Stimulated activated memory B cell treated with anti-CD40 and anti-IgM and Interleukin-4, amounts not matched to agents 10 μg/mL and 1 μg/mL and 100 μg/mL, for 72 hours (primary cell): ENCODE data around the gene INPP5E.
"Not testable (repeated sequence)": the region's sequence is repeated elsewhere in the genome, so short reads cannot be mapped to it uniquely, and the experiment has no call there.

Experiments used
- ATAC-seq: fragments of 150-1000 bp; cut with Tn5 transposase; 2 replicates; pipeline ENCODE4 v1.10.0; 2021
- H3K27ac Mint-ChIP-seq: one replicate; pipeline ENCODE4 v1.8.0; 2022; ENCODE audit warnings: mild to moderate bottlenecking, mixed read lengths
- H3K27me3 Mint-ChIP-seq: one replicate; pipeline ENCODE4 v1.8.0; 2022; ENCODE audit warnings: mixed read lengths
- H3K36me3 Mint-ChIP-seq: one replicate; pipeline ENCODE4 v1.8.0; 2022; ENCODE audit warnings: mixed read lengths
- H3K4me1 Mint-ChIP-seq: one replicate; pipeline ENCODE4 v1.8.0; 2022; ENCODE audit warnings: mixed read lengths
- H3K4me3 Mint-ChIP-seq: one replicate; pipeline ENCODE4 v1.8.0; 2022; ENCODE audit warnings: mild to moderate bottlenecking, moderate library complexity, mixed read lengths
- H3K9me3 Mint-ChIP-seq: one replicate; pipeline ENCODE4 v1.8.0; 2022; ENCODE audit warnings: mixed read lengths

INPP5E gene

DNA sequence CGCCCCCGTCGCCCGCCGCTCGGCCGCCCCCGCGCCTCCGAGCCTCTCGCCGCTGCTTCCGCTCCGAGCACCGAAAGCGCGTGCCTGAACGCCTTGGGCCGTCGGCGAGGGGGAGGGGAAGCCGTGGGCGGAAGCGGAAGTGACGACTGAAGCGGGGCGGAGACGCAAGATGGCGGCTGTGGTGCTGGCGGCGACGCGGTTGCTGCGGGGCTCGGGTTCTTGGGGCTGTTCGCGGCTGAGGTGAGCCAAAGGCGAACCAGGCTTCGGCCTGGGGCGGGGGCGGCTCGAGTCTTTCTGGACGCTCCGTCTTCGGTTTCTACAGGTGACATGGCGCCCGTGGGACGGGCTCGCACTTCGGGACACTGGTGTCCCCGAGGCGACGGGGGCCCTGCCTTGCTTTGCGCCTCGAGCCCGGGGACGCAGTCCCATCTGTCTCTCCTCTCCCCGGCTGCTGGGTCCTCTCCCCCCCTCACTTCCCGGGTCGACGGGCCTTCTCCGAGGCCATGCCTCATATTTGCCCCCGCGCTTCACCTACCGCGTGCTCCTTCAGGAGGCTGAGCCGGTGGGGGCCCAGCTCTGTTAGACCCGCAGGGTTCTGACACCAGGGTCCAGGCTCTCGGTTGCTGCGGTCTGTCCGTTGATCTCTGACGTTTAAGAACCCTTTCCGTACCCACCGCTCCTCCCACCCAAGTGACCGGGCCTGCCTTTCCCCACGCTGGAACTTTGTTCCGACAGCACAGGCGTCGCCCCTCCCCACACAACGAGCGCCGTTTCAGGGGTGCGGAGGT lies 29.0 kb downstream of the INPP5E start, which contains the start of the genes ENTR1 and PMPCA:
ENTR1 (minus strand) TSS at position 115 of the 788 bp plus-strand sequence. CDS start 217 bp downstream, outside the sequence.
PMPCA (plus strand) TSS at position 159 of the 788 bp plus-strand sequence; CDS start at position 170, 11 bp downstream.
- Mint-ChIP-seq H3K27ac (peak within 1 kb of the TSS; percentile 82), H3K4me1 (peaks cover 46% of the 10 kb centered on the region), H3K9me3 (no peaks in the 10 kb centered on the region), H3K36me3 (peaks cover 43% of the 10 kb centered on the region), H3K27me3 (no peaks in the 10 kb centered on the region), H3K4me3 (peak within 1 kb of the TSS; percentile 91)
- peak; percentile 88 for ATAC-seq

DNA sequence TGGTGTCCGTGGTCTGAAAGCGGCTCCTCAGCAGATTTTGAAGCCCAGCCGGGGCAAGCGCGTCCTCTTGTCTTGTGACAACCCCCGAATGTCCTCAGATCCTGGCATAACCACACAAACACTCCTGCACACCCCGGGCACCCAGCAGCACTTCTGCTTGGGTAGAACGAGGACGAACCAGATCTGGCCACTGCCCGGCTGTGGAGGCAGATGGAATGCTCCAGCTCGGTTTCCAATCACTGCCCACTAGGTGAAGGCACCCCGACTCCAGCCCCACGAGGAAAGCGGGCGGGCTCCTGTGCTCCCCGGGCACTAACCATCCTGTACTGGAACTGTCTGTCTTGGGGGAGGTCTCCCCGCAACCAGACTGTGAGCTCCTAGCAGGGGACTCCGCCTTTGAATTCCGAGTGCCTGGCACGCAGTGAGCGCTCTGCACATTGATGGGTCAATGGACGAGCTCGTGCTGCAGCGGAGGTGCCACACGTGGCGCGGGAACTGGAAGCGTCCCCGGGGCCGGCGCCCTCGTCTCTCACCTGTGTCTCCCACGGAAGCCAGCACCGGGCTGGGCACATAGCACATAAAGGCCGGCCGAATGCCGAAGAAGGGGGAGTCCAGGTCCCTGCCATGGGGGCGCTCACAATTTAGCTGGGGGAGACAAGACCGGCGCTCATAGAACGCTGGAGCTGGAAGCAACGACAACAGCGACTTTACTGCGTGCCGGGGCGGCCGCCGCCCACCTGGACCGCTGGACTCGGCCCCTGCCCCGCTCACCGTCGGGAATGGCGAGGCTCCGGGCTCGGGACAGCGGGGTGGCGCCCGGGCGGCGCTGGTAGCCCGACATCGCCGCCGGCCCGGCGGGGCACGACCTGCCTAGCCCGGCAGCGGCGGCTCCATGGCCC lies 29.8 kb downstream of the INPP5E start:
- peak; percentile 58 for ATAC-seq
- Mint-ChIP-seq H3K4me3 (peak overlapping the region; percentile 91), H3K27me3 (no peaks in the 10 kb centered on the region), H3K27ac (peak overlapping the region; percentile 82), H3K4me1 (peaks cover 52% of the 10 kb centered on the region), H3K36me3 (peaks cover 40% of the 10 kb centered on the region), H3K9me3 (no peaks in the 10 kb centered on the region)

- Mint-ChIP-seq H3K27ac (peak overlapping the region; percentile 82), H3K27me3 (no peaks in the 10 kb centered on the region), H3K36me3 (peaks cover 23% of the 10 kb centered on the region), H3K9me3 (no peaks in the 10 kb centered on the region), H3K4me1 (peaks cover 66% of the 10 kb centered on the region), H3K4me3 (no peak overlapping the region)
- no peak for ATAC-seq
Observed at GRCh38 chr9:136407911-136408310, 31.7 kb downstream of the INPP5E start.

DNA sequence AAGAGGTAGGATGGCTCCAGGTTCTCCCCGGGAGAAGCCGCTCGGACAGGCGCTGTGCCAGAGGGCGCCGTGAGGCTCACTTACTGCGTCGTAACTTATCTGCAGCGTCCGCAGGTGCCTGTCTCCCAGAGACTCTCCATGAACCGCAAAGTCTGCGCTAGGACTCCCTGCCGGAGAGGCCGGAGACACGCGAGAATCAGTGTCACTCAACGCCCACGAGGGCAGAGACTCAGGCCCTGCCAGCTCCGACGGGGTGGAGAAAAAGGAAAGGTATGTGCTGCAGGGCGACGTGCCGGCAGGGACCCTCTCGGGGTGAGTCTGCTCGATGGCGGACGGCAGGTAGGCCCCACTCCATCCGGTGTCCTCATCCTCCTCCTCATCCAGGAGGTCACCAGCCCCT lies 32.6 kb downstream of the INPP5E start:
- peaks cover 27% of the 10 kb centered on the region for H3K36me3 Mint-ChIP-seq
- not testable (repeated sequence) for H3K4me3 Mint-ChIP-seq, H3K27ac Mint-ChIP-seq, ATAC-seq, H3K27me3 Mint-ChIP-seq, H3K9me3 Mint-ChIP-seq
- peaks cover 67% of the 10 kb centered on the region for H3K4me1 Mint-ChIP-seq

DNA sequence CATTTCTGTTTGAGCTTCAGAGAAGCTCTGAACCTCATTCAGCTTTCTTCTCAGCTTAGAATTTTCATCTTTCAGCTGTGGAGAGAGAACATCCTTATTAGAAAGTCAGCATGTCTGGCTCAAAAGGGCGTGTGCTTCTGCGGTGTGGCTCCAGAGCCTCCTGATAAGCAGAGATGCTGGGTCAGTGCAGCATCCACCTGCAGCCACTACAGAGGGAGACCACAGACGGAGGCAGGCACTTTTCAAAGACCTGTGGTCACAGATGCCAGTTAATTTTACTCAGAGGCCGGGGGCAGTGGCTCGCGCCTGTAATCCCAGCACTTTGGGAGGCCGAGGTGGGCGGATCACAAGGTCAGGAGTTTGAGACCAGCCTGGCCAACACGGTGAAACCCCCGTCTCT lies 33.7 kb downstream of the INPP5E start:
- not testable (repeated sequence) for H3K27me3 Mint-ChIP-seq, H3K27ac Mint-ChIP-seq, H3K9me3 Mint-ChIP-seq, H3K4me3 Mint-ChIP-seq, ATAC-seq
- Mint-ChIP-seq H3K36me3 (peaks cover 36% of the 10 kb centered on the region), H3K4me1 (peaks cover 63% of the 10 kb centered on the region)

DNA sequence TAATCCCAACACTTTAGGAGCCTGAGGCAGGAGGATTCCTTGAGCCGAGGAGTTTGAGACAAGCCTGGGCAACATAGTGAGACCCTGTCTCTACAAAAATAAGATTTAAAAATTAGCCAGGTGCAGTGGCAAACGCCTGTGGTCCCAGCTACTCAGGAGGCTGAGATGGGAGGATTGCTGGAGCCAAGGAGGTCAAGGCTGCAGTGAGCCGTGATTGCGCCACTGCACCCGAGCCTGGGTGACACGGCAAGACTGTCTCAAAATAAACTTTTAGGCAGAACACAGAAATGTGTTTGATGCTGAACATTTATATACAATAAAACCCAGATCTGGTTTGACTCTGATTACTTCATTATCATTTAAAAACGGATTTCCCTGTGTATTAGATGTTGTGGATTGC lies 34.2 kb downstream of the INPP5E start:
- H3K4me1 Mint-ChIP-seq: peaks cover 66% of the 10 kb centered on the region
- H3K36me3 Mint-ChIP-seq: peaks cover 36% of the 10 kb centered on the region
- ATAC-seq: no peak
- H3K9me3 Mint-ChIP-seq: no peaks in the 10 kb centered on the region
- H3K4me3 Mint-ChIP-seq: no peak overlapping the region
- peak overlapping the region; percentile 86 for H3K27ac Mint-ChIP-seq
- H3K27me3 Mint-ChIP-seq: no peaks in the 10 kb centered on the region

- H3K9me3 Mint-ChIP-seq: no peaks in the 10 kb centered on the region
- peaks cover 66% of the 10 kb centered on the region for H3K4me1 Mint-ChIP-seq
- H3K27ac Mint-ChIP-seq: peak overlapping the region; percentile 86
- H3K36me3 Mint-ChIP-seq: peaks cover 36% of the 10 kb centered on the region
- peak overlapping the region; percentile 17 for H3K4me3 Mint-ChIP-seq
- H3K27me3 Mint-ChIP-seq: no peaks in the 10 kb centered on the region
- ATAC-seq: no peak
Observed at GRCh38 chr9:136404801-136405136, 34.9 kb downstream of the INPP5E start.

DNA sequence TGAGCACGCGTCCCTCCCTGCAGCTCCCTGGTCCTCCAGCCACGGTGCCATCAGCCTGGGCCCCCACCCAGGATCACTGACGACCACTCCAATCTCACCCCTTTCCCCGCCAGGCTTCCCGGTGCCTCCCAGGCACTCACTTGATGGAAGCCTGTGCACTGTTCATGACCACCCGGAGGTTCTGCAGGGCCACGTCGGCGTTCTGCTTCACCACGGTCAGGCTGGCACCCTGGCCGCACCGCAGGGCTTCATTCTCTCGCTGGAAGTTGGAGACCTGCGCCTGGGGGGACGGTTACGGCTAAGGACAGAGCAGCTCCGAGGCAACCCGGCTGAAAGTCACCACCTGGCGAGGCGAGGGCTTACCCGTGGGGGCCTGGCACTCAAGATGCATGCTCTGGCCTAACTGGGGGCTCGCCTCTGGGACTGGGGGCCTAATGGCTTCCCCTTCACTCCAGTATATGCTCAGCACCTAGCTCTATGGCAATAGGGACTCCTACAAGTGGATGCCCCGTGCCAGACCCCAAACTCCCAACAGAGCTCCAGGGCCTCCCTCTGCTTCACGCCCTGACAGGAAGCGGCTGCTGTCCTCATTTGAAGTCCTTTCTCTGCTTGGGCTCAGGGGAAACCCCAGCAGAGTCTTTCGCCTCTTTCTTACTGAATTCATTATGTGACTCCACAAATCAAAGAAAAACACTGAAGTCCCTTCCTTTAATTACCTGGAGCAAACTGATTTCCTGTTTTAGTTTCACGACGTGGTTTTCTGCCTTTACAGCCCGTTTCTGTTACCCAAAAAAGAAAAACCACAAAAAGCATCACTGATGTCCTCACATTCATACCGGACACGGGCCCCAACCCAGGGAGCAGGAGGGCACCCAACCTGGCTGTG lies 35.5 kb downstream of the INPP5E start:
- ATAC-seq: peak; percentile 40
- H3K4me3 Mint-ChIP-seq: peak overlapping the region; percentile 17
- peaks cover 36% of the 10 kb centered on the region for H3K36me3 Mint-ChIP-seq
- H3K9me3 Mint-ChIP-seq: no peaks in the 10 kb centered on the region
- no peaks in the 10 kb centered on the region for H3K27me3 Mint-ChIP-seq
- peak overlapping the region; percentile 86 for H3K27ac Mint-ChIP-seq
- peaks cover 63% of the 10 kb centered on the region for H3K4me1 Mint-ChIP-seq

DNA sequence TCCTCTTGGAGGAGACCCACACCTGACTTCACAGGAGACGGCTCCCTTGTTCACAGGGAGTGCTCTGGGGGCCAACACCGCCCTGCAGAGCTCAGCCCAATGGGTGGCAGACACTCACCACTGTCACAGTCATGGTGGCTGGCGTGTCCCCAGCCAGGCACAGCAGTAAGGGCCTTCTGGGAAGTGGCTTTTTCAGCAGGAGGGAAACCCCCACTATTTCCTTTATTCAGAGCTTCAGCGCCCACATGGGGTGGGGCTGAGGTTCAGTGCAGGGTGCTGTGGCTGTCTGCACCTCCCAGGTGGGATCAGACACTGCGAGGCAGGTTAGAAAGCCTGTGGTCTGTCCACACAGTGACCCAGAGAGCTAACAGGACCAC lies 36.1 kb downstream of the INPP5E start:
- peak overlapping the region; percentile 17 for H3K4me3 Mint-ChIP-seq
- H3K27me3 Mint-ChIP-seq: no peaks in the 10 kb centered on the region
- peaks cover 63% of the 10 kb centered on the region for H3K4me1 Mint-ChIP-seq
- H3K9me3 Mint-ChIP-seq: no peaks in the 10 kb centered on the region
- peaks cover 31% of the 10 kb centered on the region for H3K36me3 Mint-ChIP-seq
- peak; percentile 88 for ATAC-seq
- H3K27ac Mint-ChIP-seq: peak overlapping the region; percentile 86

DNA sequence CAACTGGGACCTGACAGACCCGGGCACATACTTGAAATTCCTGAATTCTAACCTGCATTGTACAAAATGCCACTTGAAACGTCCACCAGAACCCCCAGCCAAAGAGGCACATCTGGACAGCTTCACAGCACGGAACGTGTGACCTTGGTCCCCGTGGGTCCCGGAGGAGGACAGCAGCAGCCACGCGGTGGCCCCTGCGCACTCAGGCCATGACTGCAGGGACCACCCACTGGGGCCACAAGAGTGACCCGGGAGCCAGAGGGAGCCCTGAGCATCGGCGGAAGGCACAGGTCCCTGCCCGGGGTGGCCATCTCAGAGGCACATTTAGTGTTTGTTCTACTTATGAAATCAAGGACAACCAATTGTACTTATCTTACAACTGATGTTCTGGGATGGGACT lies 37.6 kb downstream of the INPP5E start:
- no peak for ATAC-seq
- no peaks in the 10 kb centered on the region for H3K27me3 Mint-ChIP-seq
- H3K4me3 Mint-ChIP-seq: no peak overlapping the region
- peaks cover 59% of the 10 kb centered on the region for H3K4me1 Mint-ChIP-seq
- H3K36me3 Mint-ChIP-seq: peaks cover 24% of the 10 kb centered on the region
- H3K9me3 Mint-ChIP-seq: no peaks in the 10 kb centered on the region
- H3K27ac Mint-ChIP-seq: peak overlapping the region; percentile 86

- H3K4me3 Mint-ChIP-seq: peak overlapping the region; percentile 36
- no peaks in the 10 kb centered on the region for H3K27me3 Mint-ChIP-seq
- H3K9me3 Mint-ChIP-seq: no peaks in the 10 kb centered on the region
- peaks cover 62% of the 10 kb centered on the region for H3K4me1 Mint-ChIP-seq
- no peak for ATAC-seq
- H3K27ac Mint-ChIP-seq: peak overlapping the region; percentile 86
- H3K36me3 Mint-ChIP-seq: peaks cover 27% of the 10 kb centered on the region
Observed at GRCh38 chr9:136401173-136401922, 38.3 kb downstream of the INPP5E start.

GRCh38 chr9:136400038-136400834 lies 39.4 kb downstream of the INPP5E start, which contains the start of gene SNAPC4:
SNAPC4 (minus strand) TSS chr9:136400170; CDS start chr9:136398428, 1,742 bp downstream.
- peaks cover 60% of the 10 kb centered on the region for H3K4me1 Mint-ChIP-seq
- no peaks in the 10 kb centered on the region for H3K9me3 Mint-ChIP-seq
- H3K27ac Mint-ChIP-seq: peak within 1 kb of the TSS; percentile 80
- ATAC-seq: peak; percentile 86
- no peaks in the 10 kb centered on the region for H3K27me3 Mint-ChIP-seq
- H3K36me3 Mint-ChIP-seq: peaks cover 27% of the 10 kb centered on the region
- H3K4me3 Mint-ChIP-seq: peak within 1 kb of the TSS; percentile 84

DNA sequence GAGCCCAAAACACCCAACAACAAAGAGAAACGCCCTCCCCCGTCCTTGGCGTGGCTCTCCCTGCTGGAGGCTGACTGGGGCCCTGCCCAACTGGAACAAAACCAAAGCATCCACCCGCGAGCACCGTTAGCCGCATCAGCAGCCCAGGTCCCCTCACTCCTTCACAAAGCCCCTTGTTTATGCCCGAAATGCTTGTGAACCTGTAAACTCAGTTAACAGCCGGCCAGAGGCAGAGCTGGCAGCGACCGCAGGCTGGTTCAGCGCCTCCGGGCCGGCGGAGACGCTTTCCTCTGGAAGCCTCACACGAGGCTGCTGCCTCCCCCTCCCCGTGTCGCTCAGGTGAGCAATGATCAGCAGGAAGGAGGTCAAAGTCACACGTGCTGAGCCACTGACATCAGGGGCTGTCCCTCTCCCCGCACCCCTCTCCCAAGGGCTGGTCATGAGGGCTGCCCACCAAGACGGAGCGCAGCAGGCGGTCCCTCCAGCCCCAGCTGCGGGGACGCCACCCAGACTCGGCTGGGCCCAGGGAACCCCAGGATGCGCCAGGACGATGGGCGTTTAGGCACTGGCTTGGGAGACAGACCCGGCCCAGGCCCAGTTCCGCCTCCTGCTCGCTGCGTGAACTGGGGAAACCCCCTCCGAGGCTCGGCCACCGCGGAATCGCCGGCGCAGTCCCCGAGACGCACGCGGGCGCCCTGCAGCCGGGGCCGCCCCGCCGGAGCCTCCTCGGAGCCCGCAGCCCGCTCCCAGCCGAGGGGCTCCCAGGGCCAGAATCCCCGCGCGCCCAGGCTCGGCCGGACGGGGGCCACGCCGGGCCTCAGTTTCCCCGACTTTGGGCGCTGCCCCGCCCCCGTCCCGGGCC lies 40.2 kb downstream of the INPP5E start:
- Mint-ChIP-seq H3K9me3 (no peaks in the 10 kb centered on the region), H3K4me1 (peaks cover 52% of the 10 kb centered on the region), H3K4me3 (peak overlapping the region; percentile 84), H3K27me3 (no peaks in the 10 kb centered on the region), H3K36me3 (peaks cover 35% of the 10 kb centered on the region), H3K27ac (peak overlapping the region; percentile 80)
- peak; percentile 57 for ATAC-seq
